Measurements from ENCODE around the gene B4GALT6. TPM values are rescaled to one million over a fixed set of nuclear protein-coding genes. Genes with fewer than 3 reads are reported as not detected.
A peak's percentile ranks its signal among the peaks of the same experiment; 100 is the strongest.

Gene B4GALT6
- polyA plus RNA-seq, 1 donor from 2014 or later: 19.4 TPM

DNA sequence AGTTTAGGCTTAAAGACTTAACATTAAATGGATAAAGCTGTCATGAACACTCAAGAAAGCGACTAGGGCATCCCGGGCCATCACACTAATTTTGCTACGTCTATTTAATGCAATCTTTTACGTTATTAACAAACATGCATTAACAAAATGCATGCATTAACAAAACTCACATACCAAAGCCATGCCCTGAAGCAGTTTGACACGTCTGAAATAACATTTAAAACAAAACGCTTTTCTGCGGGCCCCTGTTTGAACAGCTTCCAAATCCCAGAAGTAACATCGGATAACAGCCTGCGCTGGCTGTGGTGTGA is 458 bp downstream of the B4GALT6 start:
- no peak for TF ChIP-seq EP300 (conservative IDR thresholded peaks at IDR 0.05; ENCODE audit: poor library complexity, severe bottlenecking)
- peak; percentile 33 for TF ChIP-seq MXI1 (conservative IDR thresholded peaks at IDR 0.05; ENCODE audit: poor library complexity, severe bottlenecking)
- Histone ChIP-seq H3K27ac (ENCODE audit: low read length) (peak overlapping the region; percentile 68), H3F3A (ENCODE audit: insufficient read depth, low read length, poor library complexity, severe bottlenecking) (peaks cover 2% of the 10 kb centered on the region), H3K36me3 (ENCODE audit: insufficient read depth, low read length) (no peaks in the 10 kb centered on the region), H2AFZ (ENCODE audit: low read depth, low read length) (peak overlapping the region; percentile 79), H3K9me3 (ENCODE audit: low read length) (no peaks in the 10 kb centered on the region), H3K27me3 (ENCODE audit: insufficient read depth, low read depth, low read length) (no peaks in the 10 kb centered on the region), H4K20me1 (ENCODE audit: insufficient read depth) (no peaks in the 10 kb centered on the region), H3K9ac (ENCODE audit: low read length) (peak overlapping the region; percentile 80), H3K79me2 (replicated peaks; ENCODE audit: insufficient read depth, low read length) (peaks cover 44% of the 10 kb centered on the region), H3K4me2 (ENCODE audit: low read length) (peak overlapping the region; percentile 92), H3K4me3 (ENCODE audit: low read length) (peak overlapping the region; percentile 89), H3K9me2 (ENCODE audit: insufficient read depth, low read length) (no peaks in the 10 kb centered on the region)

DNA sequence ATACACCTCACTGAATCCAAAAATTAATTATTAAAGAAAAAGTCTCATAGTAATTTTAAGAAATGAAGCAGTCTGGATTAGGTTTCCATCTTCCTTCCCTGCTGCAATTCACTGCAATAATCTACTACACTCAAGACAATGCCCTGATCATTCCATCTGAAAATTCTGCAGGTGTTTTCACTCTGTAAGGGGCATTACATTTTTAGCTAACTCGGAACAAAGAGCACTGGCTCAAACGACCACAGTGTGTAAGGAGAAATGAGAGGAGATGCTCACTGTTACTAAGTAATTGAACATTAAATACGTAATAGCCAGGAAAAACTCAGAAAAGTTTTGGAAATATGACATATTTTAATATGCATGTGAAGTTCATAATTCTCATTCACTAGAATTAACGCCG is 1.3 kb downstream of the B4GALT6 start:
- H3K9me3 ChIP-seq (ENCODE audit: low read length): no peaks in the 10 kb centered on the region
- peaks cover 46% of the 10 kb centered on the region for H3K79me2 ChIP-seq (replicated peaks; ENCODE audit: insufficient read depth, low read length)
- no peak overlapping the region for H2AFZ ChIP-seq (ENCODE audit: low read depth, low read length)
- H3K27ac ChIP-seq (ENCODE audit: low read length): no peak overlapping the region
- no peaks in the 10 kb centered on the region for H4K20me1 ChIP-seq (ENCODE audit: insufficient read depth)
- H3K4me3 ChIP-seq (ENCODE audit: low read length): peak overlapping the region; percentile 89
- TF ChIP-seq RAD21 (conservative IDR thresholded peaks at IDR 0.05): no peak
- TF ChIP-seq, protein P1, sequence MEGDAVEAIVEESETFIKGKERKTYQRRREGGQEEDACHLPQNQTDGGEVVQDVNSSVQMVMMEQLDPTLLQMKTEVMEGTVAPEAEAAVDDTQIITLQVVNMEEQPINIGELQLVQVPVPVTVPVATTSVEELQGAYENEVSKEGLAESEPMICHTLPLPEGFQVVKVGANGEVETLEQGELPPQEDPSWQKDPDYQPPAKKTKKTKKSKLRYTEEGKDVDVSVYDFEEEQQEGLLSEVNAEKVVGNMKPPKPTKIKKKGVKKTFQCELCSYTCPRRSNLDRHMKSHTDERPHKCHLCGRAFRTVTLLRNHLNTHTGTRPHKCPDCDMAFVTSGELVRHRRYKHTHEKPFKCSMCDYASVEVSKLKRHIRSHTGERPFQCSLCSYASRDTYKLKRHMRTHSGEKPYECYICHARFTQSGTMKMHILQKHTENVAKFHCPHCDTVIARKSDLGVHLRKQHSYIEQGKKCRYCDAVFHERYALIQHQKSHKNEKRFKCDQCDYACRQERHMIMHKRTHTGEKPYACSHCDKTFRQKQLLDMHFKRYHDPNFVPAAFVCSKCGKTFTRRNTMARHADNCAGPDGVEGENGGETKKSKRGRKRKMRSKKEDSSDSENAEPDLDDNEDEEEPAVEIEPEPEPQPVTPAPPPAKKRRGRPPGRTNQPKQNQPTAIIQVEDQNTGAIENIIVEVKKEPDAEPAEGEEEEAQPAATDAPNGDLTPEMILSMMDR (IDR thresholded peaks at IDR 0.05; ENCODE audit: poor library complexity, severe bottlenecking): no peak
- TF ChIP-seq SMC3 (conservative IDR thresholded peaks at IDR 0.05; ENCODE audit: poor library complexity): no peak
- no peak for TF ChIP-seq EP300 (conservative IDR thresholded peaks at IDR 0.05; ENCODE audit: poor library complexity, severe bottlenecking)
- H3K36me3 ChIP-seq (ENCODE audit: insufficient read depth, low read length): no peaks in the 10 kb centered on the region
- peak overlapping the region; percentile 92 for H3K4me2 ChIP-seq (ENCODE audit: low read length)
- H3K9ac ChIP-seq (ENCODE audit: low read length): peak overlapping the region; percentile 80
- no peaks in the 10 kb centered on the region for H3K27me3 ChIP-seq (ENCODE audit: insufficient read depth, low read depth, low read length)
- no peaks in the 10 kb centered on the region for H3K9me2 ChIP-seq (ENCODE audit: insufficient read depth, low read length)
- peaks cover 2% of the 10 kb centered on the region for H3F3A ChIP-seq (ENCODE audit: insufficient read depth, low read length, poor library complexity, severe bottlenecking)

DNA sequence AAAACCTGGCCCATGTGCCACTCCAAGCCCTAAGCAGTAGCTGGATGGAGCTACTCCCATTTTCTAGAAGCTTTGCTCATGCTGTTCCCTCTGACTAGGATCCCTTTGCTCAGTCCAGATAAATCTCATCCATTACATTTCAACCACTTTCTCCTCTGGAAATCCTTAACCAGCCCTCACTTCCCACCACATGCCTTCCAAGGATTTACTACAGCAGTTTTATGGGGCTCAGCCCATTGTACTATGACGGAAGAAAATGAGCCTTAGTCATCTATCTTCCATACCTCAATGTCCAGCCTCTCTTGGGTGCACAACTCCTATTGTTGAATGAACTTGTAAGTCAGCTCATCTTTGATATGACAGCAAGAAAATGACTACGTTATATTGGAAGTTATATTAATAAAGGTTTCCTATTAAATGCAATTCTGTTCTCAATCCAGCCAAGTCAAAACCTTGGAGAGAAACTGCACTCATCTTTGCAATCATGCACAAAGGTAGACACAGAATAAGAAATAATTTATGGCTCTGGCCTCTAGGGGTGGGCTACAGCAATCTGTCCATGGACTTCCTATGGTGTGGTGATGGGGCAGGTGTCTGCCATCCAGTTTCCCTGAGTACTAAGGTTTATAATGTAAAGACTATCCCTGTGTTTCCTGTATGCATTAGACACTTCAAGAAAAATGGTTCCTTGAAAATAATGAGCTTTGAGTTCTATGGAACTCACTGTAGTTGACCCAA is 3.4 kb downstream of the B4GALT6 start:
- TF ChIP-seq TAF1 (IDR thresholded peaks at IDR 0.05; ENCODE audit: low read depth): no peak
- TF ChIP-seq SMC3 (conservative IDR thresholded peaks at IDR 0.05; ENCODE audit: poor library complexity): no peak
- TF ChIP-seq, protein P1 (IDR thresholded peaks at IDR 0.05; ENCODE audit: poor library complexity, severe bottlenecking): peak; percentile 40
- no peak for TF ChIP-seq MXI1 (conservative IDR thresholded peaks at IDR 0.05; ENCODE audit: poor library complexity, severe bottlenecking)
- no peak overlapping the region for H3K4me2 ChIP-seq (ENCODE audit: low read length)

More for the DNA sequence above, 3.4 kb downstream of the B4GALT6 start:
- Histone ChIP-seq H3K27me3 (ENCODE audit: insufficient read depth, low read depth, low read length) (no peaks in the 10 kb centered on the region), H3K9me3 (ENCODE audit: low read length) (no peaks in the 10 kb centered on the region), H3K4me3 (ENCODE audit: low read length) (peak overlapping the region; percentile 89), H2AFZ (ENCODE audit: low read depth, low read length) (no peak overlapping the region), H4K20me1 (ENCODE audit: insufficient read depth) (no peaks in the 10 kb centered on the region), H3K36me3 (ENCODE audit: insufficient read depth, low read length) (no peaks in the 10 kb centered on the region), H3K27ac (ENCODE audit: low read length) (no peak overlapping the region), H3K79me2 (replicated peaks; ENCODE audit: insufficient read depth, low read length) (peaks cover 62% of the 10 kb centered on the region), H3F3A (ENCODE audit: insufficient read depth, low read length, poor library complexity, severe bottlenecking) (no peaks in the 10 kb centered on the region), H3K9ac (ENCODE audit: low read length) (no peak overlapping the region), H3K9me2 (ENCODE audit: insufficient read depth, low read length) (no peaks in the 10 kb centered on the region)
